Transverse colon (tissue), 3 donors: Measurements from ENCODE around the gene SREK1IP1.

Experiments used
- EP300 ChIP-seq: sonication (generic); formaldehyde crosslinking; IDR thresholded peaks from one replicate; pipeline ENCODE4 v1.6.1; 2017; ENCODE audit warnings: antibody characterized with exemption, low read depth
- POLR2AphosphoS5 ChIP-seq, 3 donors: sonication (generic); formaldehyde crosslinking; IDR thresholded peaks; one replicate each; pipeline ENCODE4 v1.6.1; 2016; ENCODE audit warnings: antibody characterized with exemption in 3 of 3

GRCh38 chr5:64768358-64769312, at the start of gene SREK1IP1, which contains the start of gene CWC27:
- TF ChIP-seq EP300 (no peak), POLR2AphosphoS5 (IDR thresholded peaks at IDR 0.05) (peak; percentile 85 to 96 (median 92))
